ENCODE results near the gene FBXW4. TPM values are rescaled to one million over a fixed set of nuclear protein-coding genes. Genes with fewer than 3 reads are reported as not detected.

The FBXW4 gene
- total and polyA plus RNA-seq, 2 donors (not counting 1 experiment from before 2014, with no cell fraction given), result 32.7 to 60.8 TPM

- peaks cover 18% of the 10 kb centered on the region for H3K36me3 ChIP-seq (ENCODE audit: control insufficient read depth, insufficient read depth, low read length)
- no peaks in the 10 kb centered on the region for H3K9me3 ChIP-seq (ENCODE audit: control insufficient read depth, insufficient read depth, low read depth, low read length)
- H3K27me3 ChIP-seq (ENCODE audit: control insufficient read depth, insufficient read depth, low read length), result no peaks in the 10 kb centered on the region
- TF ChIP-seq EZH2 (IDR thresholded peaks at IDR 0.05; ENCODE audit: low read length, missing control alignments) (no peak), CTCF (conservative IDR thresholded peaks at IDR 0.05 in 1 of 2, IDR thresholded peaks at IDR 0.05 in 1 of 2; ENCODE audit: low read depth in 1 of 2, low read length in 2 of 2) (no peak)
- no peaks in the 10 kb centered on the region for H3K79me2 ChIP-seq (ENCODE audit: control insufficient read depth, insufficient read depth, low read length)
- H2AFZ ChIP-seq (ENCODE audit: low read length), result no peak overlapping the region
- no peak overlapping the region for H3K4me3 ChIP-seq (replicated peaks in 1 of 4; ENCODE audit: control extremely low read depth in 1 of 4, insufficient read depth in 1 of 4, low read depth in 3 of 4, low read length in 4 of 4)
- H4K20me1 ChIP-seq (ENCODE audit: control insufficient read depth, extremely low read depth, insufficient read depth, low read length), result no peaks in the 10 kb centered on the region
- H3K4me2 ChIP-seq (ENCODE audit: extremely low read depth, insufficient read depth, low read length), result no peak overlapping the region
- H3K9ac ChIP-seq (ENCODE audit: insufficient read depth, low read length), result no peak overlapping the region
- H3K27ac ChIP-seq (ENCODE audit: insufficient read depth, low read length), result no peak overlapping the region
- H3K4me1 ChIP-seq (ENCODE audit: control insufficient read depth, extremely low read depth, insufficient read depth, low read length), result no peaks in the 10 kb centered on the region
- DNase-seq (ENCODE audit: low read depth in 2 of 2), result no peak
These were observed 114.2 kb downstream of the FBXW4 start for GRCh38 chr10:101580486-101581399.

- Histone ChIP-seq H3K4me3 (replicated peaks in 1 of 4; ENCODE audit: control extremely low read depth in 1 of 4, insufficient read depth in 1 of 4, low read depth in 3 of 4, low read length in 4 of 4) (no peak overlapping the region), H3K79me2 (ENCODE audit: control insufficient read depth, insufficient read depth, low read length) (no peaks in the 10 kb centered on the region), H3K4me2 (ENCODE audit: extremely low read depth, insufficient read depth, low read length) (no peak overlapping the region), H3K36me3 (ENCODE audit: control insufficient read depth, insufficient read depth, low read length) (peaks cover 14% of the 10 kb centered on the region), H3K27me3 (ENCODE audit: control insufficient read depth, insufficient read depth, low read length) (no peaks in the 10 kb centered on the region), H2AFZ (ENCODE audit: low read length) (no peak overlapping the region), H3K9ac (ENCODE audit: insufficient read depth, low read length) (no peak overlapping the region), H3K9me3 (ENCODE audit: control insufficient read depth, insufficient read depth, low read depth, low read length) (no peaks in the 10 kb centered on the region), H3K27ac (ENCODE audit: insufficient read depth, low read length) (no peak overlapping the region), H4K20me1 (ENCODE audit: control insufficient read depth, extremely low read depth, insufficient read depth, low read length) (no peaks in the 10 kb centered on the region), H3K4me1 (ENCODE audit: control insufficient read depth, extremely low read depth, insufficient read depth, low read length) (no peaks in the 10 kb centered on the region)
- no peak for DNase-seq (ENCODE audit: low read depth in 2 of 2)
- TF ChIP-seq EZH2 (IDR thresholded peaks at IDR 0.05; ENCODE audit: low read length, missing control alignments) (no peak), CTCF (conservative IDR thresholded peaks at IDR 0.05 in 1 of 2, IDR thresholded peaks at IDR 0.05 in 1 of 2; ENCODE audit: low read depth in 1 of 2, low read length in 2 of 2) (no peak)
These were observed 115.5 kb downstream of the FBXW4 start for GRCh38 chr10:101579516-101579870.

- Histone ChIP-seq H3K4me2 (ENCODE audit: extremely low read depth, insufficient read depth, low read length) (no peak overlapping the region), H2AFZ (ENCODE audit: low read length) (no peak overlapping the region), H4K20me1 (ENCODE audit: control insufficient read depth, extremely low read depth, insufficient read depth, low read length) (no peaks in the 10 kb centered on the region), H3K9ac (ENCODE audit: insufficient read depth, low read length) (no peak overlapping the region), H3K4me3 (replicated peaks in 1 of 4; ENCODE audit: control extremely low read depth in 1 of 4, insufficient read depth in 1 of 4, low read depth in 3 of 4, low read length in 4 of 4) (no peak overlapping the region), H3K9me3 (ENCODE audit: control insufficient read depth, insufficient read depth, low read depth, low read length) (no peaks in the 10 kb centered on the region), H3K4me1 (ENCODE audit: control insufficient read depth, extremely low read depth, insufficient read depth, low read length) (no peaks in the 10 kb centered on the region), H3K27me3 (ENCODE audit: control insufficient read depth, insufficient read depth, low read length) (no peaks in the 10 kb centered on the region), H3K36me3 (ENCODE audit: control insufficient read depth, insufficient read depth, low read length) (peaks cover 13% of the 10 kb centered on the region), H3K27ac (ENCODE audit: insufficient read depth, low read length) (no peak overlapping the region), H3K79me2 (ENCODE audit: control insufficient read depth, insufficient read depth, low read length) (no peaks in the 10 kb centered on the region)
- TF ChIP-seq CTCF (conservative IDR thresholded peaks at IDR 0.05 in 1 of 2, IDR thresholded peaks at IDR 0.05 in 1 of 2; ENCODE audit: low read depth in 1 of 2, low read length in 2 of 2), result no peak
- no peak for TF ChIP-seq EZH2 (IDR thresholded peaks at IDR 0.05; ENCODE audit: low read length, missing control alignments)
- DNase-seq (ENCODE audit: low read depth in 2 of 2), result no peak
These were observed 116.0 kb downstream of the FBXW4 start for GRCh38 chr10:101578803-101579515.
